VCaP (cell line): ENCODE data around the gene WDR73.

Experiments used
- H3K27ac ChIP-seq: fragments of 450-650 bp; 2 replicates; pipeline ENCODE4 v1.5.1; 2017
- TF ChIP-seq, protein P1 (sequence below): fragments of 450-650 bp; conservative IDR thresholded peaks from 2 replicates; pipeline ENCODE4 v1.5.1; 2017; ENCODE audit warnings: mild to moderate bottlenecking, moderate library complexity

WDR73 gene

DNA sequence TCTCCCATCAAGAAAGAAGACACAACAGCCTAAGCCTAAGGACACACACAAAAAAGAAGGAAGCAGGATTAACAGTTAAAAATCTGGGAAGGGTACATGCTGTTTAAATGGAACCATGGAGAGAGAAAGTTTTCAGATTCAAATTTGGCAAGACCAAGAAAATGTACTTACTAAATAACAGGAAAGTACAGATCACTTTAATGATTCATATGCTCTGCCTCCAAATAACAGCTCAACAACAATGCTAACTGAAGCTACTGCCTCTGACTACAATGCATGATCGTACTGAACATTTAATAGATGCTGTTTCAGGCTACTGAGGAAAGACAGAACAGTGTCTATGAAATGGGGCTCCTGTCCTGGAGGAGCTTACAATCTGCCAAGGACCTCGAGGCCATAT lies 12.3 kb upstream of the WDR73 start:
- TF ChIP-seq, protein P1, sequence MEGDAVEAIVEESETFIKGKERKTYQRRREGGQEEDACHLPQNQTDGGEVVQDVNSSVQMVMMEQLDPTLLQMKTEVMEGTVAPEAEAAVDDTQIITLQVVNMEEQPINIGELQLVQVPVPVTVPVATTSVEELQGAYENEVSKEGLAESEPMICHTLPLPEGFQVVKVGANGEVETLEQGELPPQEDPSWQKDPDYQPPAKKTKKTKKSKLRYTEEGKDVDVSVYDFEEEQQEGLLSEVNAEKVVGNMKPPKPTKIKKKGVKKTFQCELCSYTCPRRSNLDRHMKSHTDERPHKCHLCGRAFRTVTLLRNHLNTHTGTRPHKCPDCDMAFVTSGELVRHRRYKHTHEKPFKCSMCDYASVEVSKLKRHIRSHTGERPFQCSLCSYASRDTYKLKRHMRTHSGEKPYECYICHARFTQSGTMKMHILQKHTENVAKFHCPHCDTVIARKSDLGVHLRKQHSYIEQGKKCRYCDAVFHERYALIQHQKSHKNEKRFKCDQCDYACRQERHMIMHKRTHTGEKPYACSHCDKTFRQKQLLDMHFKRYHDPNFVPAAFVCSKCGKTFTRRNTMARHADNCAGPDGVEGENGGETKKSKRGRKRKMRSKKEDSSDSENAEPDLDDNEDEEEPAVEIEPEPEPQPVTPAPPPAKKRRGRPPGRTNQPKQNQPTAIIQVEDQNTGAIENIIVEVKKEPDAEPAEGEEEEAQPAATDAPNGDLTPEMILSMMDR: no peak
- H3K27ac ChIP-seq: no peak overlapping the region

DNA sequence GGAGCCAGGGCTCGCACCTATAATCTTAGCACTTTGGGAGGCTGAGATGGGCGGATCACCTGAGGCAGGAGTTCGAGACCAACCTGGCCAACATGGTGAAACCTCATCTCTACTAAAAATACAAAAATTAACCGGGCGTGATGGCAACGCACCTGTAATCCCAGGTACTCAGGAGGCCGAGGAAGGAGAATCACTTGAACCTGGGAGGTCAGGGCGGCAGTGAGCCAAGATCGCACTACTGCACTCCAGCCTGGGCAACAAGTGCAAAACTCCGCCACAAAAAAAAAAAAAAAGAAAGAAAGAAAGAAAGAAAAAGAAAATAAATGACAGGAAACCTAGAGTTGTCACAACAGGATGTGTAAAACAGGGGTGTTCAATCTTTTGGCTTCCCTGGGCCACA lies 6.9 kb upstream of the WDR73 start:
- TF ChIP-seq, protein P1: no peak
- H3K27ac ChIP-seq: no peak overlapping the region

DNA sequence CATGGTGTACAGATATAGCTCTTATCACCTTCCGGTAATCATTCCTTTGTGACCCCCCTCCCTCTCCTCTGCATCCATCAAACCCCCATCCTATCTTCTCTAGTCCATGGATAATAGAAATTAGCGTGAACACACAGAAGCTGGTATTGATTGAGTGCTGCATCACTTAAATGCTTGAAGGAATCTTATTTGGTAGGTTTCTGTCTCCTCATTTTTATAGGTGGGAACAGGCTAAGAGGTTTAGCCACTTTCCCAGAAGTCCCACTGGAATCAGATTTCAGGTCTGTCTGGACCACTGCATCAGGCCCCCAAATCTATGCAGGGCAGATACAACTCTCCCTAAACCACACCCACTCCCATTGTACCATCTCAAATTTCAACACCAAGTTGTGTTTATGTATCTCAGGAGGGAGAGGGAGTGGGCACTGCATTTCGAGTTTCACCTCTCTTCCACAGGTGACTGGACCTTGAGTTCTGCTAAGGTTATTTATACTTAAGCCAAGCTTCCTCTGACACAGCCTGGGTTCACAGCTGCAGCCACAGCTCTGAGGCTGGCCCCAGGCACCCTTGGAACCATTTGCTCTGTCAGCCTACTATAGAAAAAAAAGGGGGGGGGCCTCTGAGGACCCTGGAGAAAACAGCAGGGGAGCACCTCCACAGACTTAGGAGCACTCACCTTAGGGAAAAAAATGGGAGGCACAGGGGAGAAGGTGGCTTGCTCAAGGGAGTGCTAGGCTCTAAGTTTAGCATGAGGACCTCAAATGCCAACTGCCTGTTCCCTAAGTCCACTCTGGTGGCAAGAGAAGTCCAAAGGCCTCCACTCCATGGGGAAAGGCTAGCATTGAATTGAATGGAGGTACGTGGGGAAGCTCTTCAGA lies 6.1 kb upstream of the WDR73 start:
- H3K27ac ChIP-seq: no peak overlapping the region
- TF ChIP-seq, protein P1: no peak

DNA sequence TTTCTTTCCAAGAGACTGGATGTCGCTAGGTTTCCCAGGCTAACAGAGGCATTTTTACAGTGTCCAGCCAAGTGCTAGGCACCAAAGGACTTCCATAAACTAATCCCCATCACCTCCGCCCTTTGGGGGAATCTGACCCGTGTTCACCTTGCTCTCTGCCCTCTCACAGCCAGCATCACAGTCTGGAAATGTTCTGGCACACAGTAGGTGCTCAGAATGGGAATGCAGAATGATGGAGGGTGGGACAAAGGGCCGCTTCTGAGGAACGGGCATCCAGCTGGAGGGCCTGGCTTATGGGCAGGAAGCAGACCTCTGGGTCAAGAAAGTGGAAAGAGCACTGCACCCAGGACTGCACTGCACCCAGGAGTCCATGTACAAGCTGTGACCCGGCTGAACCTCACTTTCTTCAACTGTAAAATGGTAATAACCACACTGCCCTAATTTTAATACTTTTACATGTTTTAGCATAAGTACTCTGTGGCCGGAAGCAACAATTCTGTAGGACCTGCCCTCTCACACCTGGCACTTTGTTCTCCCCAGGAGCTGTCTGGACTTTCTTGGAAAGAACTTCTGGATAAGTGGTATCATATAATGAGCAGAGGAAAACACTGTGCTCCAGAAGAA lies 4.8 kb upstream of the WDR73 start:
- peak overlapping the region; percentile 77 for H3K27ac ChIP-seq
- TF ChIP-seq, protein P1: no peak

- TF ChIP-seq, protein P1: peak; percentile 81
Observed at GRCh38 chr15:84658080-84658787, 4.2 kb upstream of the WDR73 start, which contains the start of gene NMB. NMB (minus strand) TSS chr15:84658199; CDS start chr15:84658152, 47 bp downstream.

DNA sequence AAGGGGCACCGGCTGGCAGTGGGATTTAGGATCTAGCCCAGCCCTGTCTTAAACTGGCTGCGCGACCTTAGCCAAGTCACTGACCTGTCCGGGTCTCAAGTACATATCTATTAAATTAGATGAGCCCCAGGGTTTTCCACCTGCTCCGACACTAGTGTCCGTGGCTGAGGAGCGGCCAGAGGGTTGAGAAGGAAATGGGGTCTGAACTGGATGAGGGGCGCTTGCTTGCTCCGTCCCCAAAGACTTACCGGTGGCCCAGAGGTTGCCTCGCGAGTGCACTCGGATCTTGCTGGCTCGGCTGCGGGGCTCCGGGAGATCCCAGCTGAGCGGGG lies 3.6 kb upstream of the WDR73 start:
- H3K27ac ChIP-seq: peak overlapping the region; percentile 77
- TF ChIP-seq, protein P1: no peak

More at GRCh38 chr15:84658080-84658787, 4.2 kb upstream of the WDR73 start, which contains the start of gene NMB:
- peak within 1 kb of the TSS; percentile 77 for H3K27ac ChIP-seq

GRCh38 chr15:84656972-84657371 lies 2.9 kb upstream of the WDR73 start:
- H3K27ac ChIP-seq: no peak overlapping the region
- TF ChIP-seq, protein P1: no peak
